Measurements from ENCODE around the gene DDX4. TPM values are rescaled to one million over a fixed set of nuclear protein-coding genes. Genes with fewer than 3 reads are reported as not detected.

The DDX4 gene
- total and polyA plus RNA-seq, 2 donors (not counting 1 experiment from before 2014, with no cell fraction given), result not detected

DNA sequence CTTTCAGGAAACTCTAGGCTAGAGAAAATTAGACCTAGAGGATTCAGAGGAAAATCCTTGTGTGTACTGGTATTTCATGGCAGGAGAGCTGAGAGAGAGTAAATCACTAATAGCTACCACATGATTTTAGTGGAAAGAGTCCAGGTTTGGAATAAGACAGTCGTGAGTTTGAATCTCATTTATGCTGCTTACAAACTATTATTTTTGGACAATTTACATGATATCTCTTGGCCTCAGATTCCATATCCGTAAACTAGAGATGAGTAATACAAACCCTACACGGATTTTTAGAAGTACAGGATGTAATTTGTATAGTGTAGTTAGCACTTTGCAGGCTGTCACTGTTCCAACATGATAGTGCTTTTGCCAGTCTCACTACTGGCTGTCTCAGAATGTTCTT is 116.0 kb downstream of the DDX4 start:
- Histone ChIP-seq H3K27me3 (ENCODE audit: control insufficient read depth, insufficient read depth, low read length) (no peaks in the 10 kb centered on the region), H2AFZ (ENCODE audit: low read length) (no peak overlapping the region), H4K20me1 (ENCODE audit: control insufficient read depth, extremely low read depth, insufficient read depth, low read length) (no peaks in the 10 kb centered on the region), H3K27ac (ENCODE audit: insufficient read depth, low read length) (no peak overlapping the region), H3K9me3 (ENCODE audit: control insufficient read depth, insufficient read depth, low read depth, low read length) (no peaks in the 10 kb centered on the region), H3K4me1 (ENCODE audit: control insufficient read depth, extremely low read depth, insufficient read depth, low read length) (peaks cover 12% of the 10 kb centered on the region), H3K4me2 (ENCODE audit: extremely low read depth, insufficient read depth, low read length) (no peak overlapping the region), H3K9ac (ENCODE audit: insufficient read depth, low read length) (no peak overlapping the region), H3K36me3 (ENCODE audit: control insufficient read depth, insufficient read depth, low read length) (no peaks in the 10 kb centered on the region), H3K4me3 (replicated peaks in 1 of 4; ENCODE audit: control extremely low read depth in 1 of 4, insufficient read depth in 1 of 4, low read depth in 3 of 4, low read length in 4 of 4) (peak overlapping the region in 1 of 4 experiments; percentile 38), H3K79me2 (ENCODE audit: control insufficient read depth, insufficient read depth, low read length) (no peaks in the 10 kb centered on the region)
- peak; percentile 52 to 63 for DNase-seq (ENCODE audit: low read depth in 2 of 2)
- TF ChIP-seq CTCF (conservative IDR thresholded peaks at IDR 0.05 in 1 of 2, IDR thresholded peaks at IDR 0.05 in 1 of 2; ENCODE audit: low read depth in 1 of 2, low read length in 2 of 2) (no peak), EZH2 (IDR thresholded peaks at IDR 0.05; ENCODE audit: low read length, missing control alignments) (no peak)

DNA sequence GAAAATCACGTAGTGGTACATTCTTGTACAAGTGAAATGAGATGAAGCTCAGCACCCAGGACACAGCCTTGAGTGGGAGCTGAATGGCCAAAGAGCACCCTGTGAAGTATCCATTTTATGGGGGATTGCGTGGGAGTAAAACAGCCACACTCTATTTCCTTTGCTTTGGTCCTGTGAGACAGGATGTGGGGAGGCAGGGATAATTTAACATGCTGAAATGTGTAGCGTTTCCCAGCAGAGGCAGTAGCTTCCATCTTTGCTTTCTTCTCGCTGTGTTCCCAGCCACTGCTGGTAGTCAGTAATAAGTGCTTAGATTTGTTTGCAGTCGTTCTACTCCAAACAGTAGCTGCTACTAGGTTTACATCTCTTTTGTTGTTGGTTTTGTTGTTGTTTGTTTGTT is 117.6 kb downstream of the DDX4 start:
- Histone ChIP-seq H3K9me3 (ENCODE audit: control insufficient read depth, insufficient read depth, low read depth, low read length) (no peaks in the 10 kb centered on the region), H3K4me3 (replicated peaks in 1 of 4; ENCODE audit: control extremely low read depth in 1 of 4, insufficient read depth in 1 of 4, low read depth in 3 of 4, low read length in 4 of 4) (no peak overlapping the region), H4K20me1 (ENCODE audit: control insufficient read depth, extremely low read depth, insufficient read depth, low read length) (no peaks in the 10 kb centered on the region), H3K79me2 (ENCODE audit: control insufficient read depth, insufficient read depth, low read length) (no peaks in the 10 kb centered on the region), H3K27me3 (ENCODE audit: control insufficient read depth, insufficient read depth, low read length) (no peaks in the 10 kb centered on the region), H3K4me1 (ENCODE audit: control insufficient read depth, extremely low read depth, insufficient read depth, low read length) (peaks cover 12% of the 10 kb centered on the region), H3K27ac (ENCODE audit: insufficient read depth, low read length) (no peak overlapping the region), H2AFZ (ENCODE audit: low read length) (peak overlapping the region; percentile 13), H3K36me3 (ENCODE audit: control insufficient read depth, insufficient read depth, low read length) (no peaks in the 10 kb centered on the region), H3K9ac (ENCODE audit: insufficient read depth, low read length) (no peak overlapping the region), H3K4me2 (ENCODE audit: extremely low read depth, insufficient read depth, low read length) (no peak overlapping the region)
- TF ChIP-seq CTCF (conservative IDR thresholded peaks at IDR 0.05 in 1 of 2, IDR thresholded peaks at IDR 0.05 in 1 of 2; ENCODE audit: low read depth in 1 of 2, low read length in 2 of 2) (no peak), EZH2 (IDR thresholded peaks at IDR 0.05; ENCODE audit: low read length, missing control alignments) (no peak)
- DNase-seq (ENCODE audit: low read depth in 2 of 2), result peak in 1 of 2 donors; percentile 17

- no peak overlapping the region for H3K4me2 ChIP-seq (ENCODE audit: extremely low read depth, insufficient read depth, low read length)
- H3K4me3 ChIP-seq (replicated peaks in 1 of 4; ENCODE audit: control extremely low read depth in 1 of 4, insufficient read depth in 1 of 4, low read depth in 3 of 4, low read length in 4 of 4), result no peak overlapping the region
- no peaks in the 10 kb centered on the region for H3K9me3 ChIP-seq (ENCODE audit: control insufficient read depth, insufficient read depth, low read depth, low read length)
- no peaks in the 10 kb centered on the region for H4K20me1 ChIP-seq (ENCODE audit: control insufficient read depth, extremely low read depth, insufficient read depth, low read length)
- H2AFZ ChIP-seq (ENCODE audit: low read length), result no peak overlapping the region
- no peaks in the 10 kb centered on the region for H3K36me3 ChIP-seq (ENCODE audit: control insufficient read depth, insufficient read depth, low read length)
- H3K4me1 ChIP-seq (ENCODE audit: control insufficient read depth, extremely low read depth, insufficient read depth, low read length), result peaks cover 3% of the 10 kb centered on the region
- no peak overlapping the region for H3K27ac ChIP-seq (ENCODE audit: insufficient read depth, low read length)
- H3K79me2 ChIP-seq (ENCODE audit: control insufficient read depth, insufficient read depth, low read length), result no peaks in the 10 kb centered on the region
- no peak overlapping the region for H3K9ac ChIP-seq (ENCODE audit: insufficient read depth, low read length)
- DNase-seq (ENCODE audit: low read depth in 2 of 2), result no peak
- H3K27me3 ChIP-seq (ENCODE audit: control insufficient read depth, insufficient read depth, low read length), result no peaks in the 10 kb centered on the region
- TF ChIP-seq CTCF (conservative IDR thresholded peaks at IDR 0.05 in 1 of 2, IDR thresholded peaks at IDR 0.05 in 1 of 2; ENCODE audit: low read depth in 1 of 2, low read length in 2 of 2) (no peak), EZH2 (IDR thresholded peaks at IDR 0.05; ENCODE audit: low read length, missing control alignments) (no peak)
Measured at GRCh38 chr5:55856516-55857246, 118.8 kb downstream of the DDX4 start.

All from fibroblast of lung (primary cell).